ENCODE data around the gene DTNB.
"Not testable (repeated sequence)": the region's sequence is repeated elsewhere in the genome, so short reads cannot be mapped to it uniquely, and the experiment has no call there.

DTNB gene

DNA sequence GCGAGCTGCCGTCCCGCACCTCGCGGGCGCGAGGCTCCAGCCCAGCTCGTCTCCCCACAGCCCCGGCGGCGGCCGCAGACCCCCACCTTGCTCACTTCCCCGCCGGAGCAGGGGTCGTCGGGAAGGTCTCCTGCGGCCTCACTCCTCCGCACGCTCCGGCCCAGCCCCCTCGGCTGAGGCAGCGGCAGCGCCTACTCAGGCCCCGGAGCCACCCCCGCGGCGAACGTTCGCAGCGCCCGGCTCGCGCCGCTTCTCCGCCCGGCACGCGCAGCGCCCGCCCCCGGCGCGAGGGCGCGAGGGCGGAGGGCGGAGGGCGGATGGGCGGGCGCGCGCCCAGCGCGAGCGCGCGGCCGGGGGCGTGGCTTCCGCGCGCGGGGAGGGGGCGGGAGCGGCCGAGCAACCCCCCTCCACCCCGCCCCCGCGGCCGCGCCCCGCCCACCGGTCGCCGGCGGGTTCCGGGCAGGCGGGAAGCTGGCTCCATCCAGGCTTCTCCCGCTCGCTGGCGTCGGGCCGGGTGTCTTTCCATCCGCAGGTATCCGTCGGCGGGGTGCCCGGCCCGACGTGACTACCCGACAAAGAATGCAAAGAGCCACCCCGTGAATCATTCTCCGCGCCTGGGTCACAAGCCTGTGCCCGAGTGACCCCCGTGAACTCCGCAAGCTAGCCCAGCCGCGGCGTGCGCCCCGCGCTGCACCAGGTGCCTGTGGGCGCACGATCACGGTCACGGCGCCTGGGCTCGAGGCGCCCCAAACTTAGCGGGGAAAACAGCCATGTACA is at the start of gene DTNB:
Gene DTNB, minus strand, starts transcription at position 278 of the 777 bp plus-strand sequence. CDS start 20,917 bp downstream, outside the sequence.
- in situ Hi-C loops (cut with MboI; ENCODE audit: low sequenced_read_pairs), result no loop called here

DNA sequence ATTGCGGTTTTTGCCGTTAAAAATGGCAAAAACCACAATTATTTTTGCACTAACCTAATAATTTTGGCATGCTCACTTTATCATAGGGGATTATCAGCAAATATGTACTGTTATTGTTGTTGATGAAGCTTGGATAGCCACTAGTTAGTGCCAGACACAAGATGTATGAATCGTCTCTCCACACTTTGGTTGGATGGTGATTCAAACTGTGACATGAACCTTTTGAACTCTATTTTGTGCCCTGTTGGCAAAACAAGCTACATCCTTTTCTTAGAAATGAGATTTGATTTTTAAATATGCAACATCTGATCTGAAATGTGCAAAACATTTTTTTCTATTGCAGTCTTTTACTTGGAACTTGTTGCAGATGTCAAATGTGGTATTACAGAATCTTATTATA is 48.8 kb upstream of the DTNB start:
- in situ Hi-C loops (cut with MboI; ENCODE audit: low sequenced_read_pairs), result no loop called here

DNA sequence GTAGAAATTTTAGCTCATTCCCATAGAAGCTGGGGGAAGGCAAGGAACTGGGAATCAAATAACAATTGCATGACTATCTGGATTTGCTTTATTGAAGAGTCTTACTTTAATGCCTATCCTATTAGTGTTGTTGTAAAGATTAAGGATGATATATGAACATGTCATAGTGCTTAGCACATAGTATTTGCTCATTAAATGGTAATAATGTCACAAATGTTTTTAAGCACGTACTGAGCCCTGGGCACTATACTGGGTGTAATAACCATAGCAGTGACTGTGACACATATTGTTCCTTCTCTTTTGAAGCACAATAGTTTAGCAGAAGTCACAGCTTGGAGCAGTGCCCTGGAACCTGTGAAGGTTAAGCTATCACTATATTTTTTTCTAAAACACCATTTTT is 47.2 kb upstream of the DTNB start:
- in situ Hi-C loops (cut with MboI; ENCODE audit: low sequenced_read_pairs), result no loop called here

DNA sequence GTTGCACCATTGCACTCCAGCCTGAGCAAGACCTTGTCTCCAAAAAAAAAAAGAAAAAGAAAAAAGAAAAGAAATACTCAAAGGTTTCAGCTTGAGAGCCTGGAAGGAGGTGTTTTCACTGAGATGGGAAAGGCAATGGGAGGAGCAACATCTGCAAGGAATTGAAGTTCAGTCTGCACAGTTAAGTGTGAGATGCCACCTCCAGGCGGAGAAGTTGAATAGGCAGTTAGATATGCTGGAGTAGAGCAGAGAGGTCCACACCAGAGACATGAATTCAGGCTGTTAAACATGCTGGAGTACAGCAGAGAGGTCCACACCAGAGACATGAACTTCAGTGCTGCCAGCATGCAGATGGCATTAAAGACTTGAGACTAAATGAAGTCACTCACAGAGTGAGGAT is 41.4 kb upstream of the DTNB start:
- in situ Hi-C loops (cut with MboI; ENCODE audit: low sequenced_read_pairs), result no loop called here

DNA sequence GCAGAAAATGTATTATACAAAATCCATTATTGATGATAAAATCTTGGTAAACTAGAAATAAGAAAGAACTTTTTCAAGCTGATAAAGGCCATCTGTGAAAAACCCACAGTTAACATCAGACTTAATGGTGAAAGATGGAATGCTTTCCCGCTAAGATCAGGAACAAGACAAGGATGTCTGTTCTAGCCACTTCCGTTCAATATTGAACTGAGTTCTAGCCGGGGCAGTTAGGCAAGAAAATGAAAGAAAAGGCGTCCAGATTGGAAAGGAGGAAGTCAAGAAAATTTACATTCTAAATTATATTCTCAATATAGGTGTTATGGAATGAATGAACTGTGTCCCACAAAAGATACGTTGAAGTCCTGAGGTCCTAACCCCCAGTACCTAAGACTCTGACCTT is 39.1 kb upstream of the DTNB start:
- in situ Hi-C loops (cut with MboI; ENCODE audit: low sequenced_read_pairs), result no loop called here

DNA sequence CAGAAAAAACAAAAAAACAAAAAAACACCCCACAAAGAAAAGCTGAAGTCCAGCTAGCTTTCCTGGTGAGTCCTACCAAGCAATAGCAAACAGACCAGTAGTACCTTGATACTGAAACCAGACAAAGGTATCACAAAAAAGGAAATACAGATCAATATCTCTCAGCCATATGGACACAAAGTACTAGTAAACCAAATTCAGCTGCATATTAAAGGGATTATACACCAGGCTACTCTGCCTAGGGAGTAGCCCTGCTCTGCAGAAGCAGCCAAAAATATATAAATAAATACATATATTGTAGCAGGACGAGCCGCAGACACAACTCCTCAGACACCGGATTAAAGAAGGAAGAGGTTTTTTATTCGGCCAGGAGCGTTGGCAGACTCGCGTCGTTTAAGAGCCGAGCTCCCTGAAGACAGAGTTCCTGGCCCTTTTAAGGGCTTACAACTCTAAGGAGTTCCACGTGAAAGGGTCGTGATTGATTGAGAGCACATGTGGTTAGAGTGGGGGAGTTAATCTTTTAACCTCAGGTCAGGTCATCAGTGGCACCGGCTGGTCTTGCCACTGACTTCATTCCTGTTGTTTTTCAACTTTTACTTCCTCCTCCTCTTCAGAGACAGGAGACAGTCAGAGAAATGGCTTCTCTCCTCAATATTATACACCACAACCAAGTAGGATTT is 38.4 kb upstream of the DTNB start:
- in situ Hi-C loops (cut with MboI; ENCODE audit: low sequenced_read_pairs), result no loop called here

DNA sequence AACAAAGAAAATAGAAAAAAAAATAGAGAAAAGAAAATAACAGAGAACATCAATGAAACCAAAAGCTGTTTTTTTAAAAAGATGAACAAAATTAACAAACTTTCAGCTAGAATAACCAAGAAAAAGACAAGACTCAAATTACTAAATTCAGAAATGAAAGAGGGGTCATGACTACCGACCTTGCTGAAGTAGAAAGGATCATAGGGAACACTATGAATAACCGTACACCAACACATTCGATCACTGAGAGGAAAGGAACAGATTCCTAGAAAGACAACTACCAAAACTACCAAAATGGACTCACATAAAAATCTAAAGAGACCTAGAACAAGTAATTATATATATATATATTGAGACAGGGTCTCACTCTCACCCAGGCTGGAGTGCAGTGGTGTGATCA is 37.4 kb upstream of the DTNB start:
- in situ Hi-C loops (cut with MboI; ENCODE audit: low sequenced_read_pairs), result no loop called here

DNA sequence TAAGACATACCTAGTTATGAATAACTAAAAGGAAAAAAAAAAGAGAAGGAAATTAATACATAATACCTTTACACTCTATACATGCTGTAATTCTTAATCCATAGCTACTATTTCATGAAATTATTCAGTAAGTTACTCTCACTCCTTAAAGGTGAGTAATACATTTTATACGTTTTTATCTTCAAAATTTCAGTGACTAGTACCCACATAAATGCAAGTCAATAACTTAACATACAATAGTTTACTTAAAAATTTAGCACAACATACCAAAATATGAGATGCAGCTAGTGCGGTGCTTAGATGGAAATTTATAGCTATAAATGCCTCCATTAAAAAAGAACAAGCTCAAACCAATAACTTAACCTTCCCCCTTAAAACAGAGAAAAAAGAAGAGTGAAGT is 36.0 kb upstream of the DTNB start:
- in situ Hi-C loops (cut with MboI; ENCODE audit: low sequenced_read_pairs), result no loop called here

DNA sequence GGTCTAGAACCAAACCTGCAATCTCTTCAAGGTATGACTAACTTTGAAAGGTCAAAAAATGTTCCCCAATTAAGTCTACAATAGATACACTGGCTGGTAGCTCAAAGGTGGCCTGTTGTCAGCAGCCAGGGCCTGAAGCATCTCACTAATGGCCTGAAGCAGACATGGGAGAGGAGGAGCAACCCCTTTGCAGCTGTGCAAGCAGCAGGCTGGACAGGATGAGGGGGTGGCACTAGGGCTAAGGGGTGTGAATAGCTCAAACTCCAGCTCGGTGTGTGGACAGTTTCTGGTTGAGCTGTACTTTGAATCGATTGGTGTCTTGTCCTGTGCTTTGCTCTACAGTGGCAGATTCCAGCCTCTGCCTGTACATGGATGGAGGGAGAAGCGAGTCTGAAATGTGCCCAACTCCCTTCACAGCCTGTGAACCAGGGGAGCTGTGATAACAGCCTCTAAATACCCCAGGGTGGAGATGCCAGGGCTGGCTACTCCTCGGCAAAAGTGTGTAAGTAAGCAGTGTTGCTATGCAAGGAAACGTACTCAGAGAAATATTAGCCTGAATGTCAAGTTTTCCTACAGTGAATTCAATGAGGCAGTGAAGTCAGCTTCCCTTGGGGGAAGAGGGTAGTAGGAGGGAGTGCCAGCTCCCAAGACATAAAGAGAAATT is 34.7 kb upstream of the DTNB start:
- in situ Hi-C loops (cut with MboI; ENCODE audit: low sequenced_read_pairs), result no loop called here

DNA sequence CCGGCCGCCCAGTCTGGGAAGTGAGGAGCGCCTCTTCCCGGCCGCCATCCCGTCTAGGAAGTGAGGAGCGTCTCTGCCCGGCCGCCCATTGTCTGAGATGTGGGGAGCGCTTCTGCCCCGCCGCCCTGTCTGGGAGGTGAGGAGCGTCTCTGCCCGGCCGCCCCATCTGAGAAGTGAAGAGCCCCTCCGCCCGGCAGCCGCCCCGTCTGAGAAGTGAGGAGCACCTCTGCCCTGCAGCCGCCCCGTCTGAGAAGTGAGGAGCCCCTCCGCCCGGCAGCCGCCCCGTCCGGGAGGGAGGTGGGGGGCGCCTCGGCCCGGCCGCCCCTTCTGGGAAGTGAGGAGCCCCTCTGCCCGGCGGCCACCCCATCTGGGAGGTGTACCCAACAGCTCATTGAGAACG is 32.2 kb upstream of the DTNB start:
- in situ Hi-C loops (cut with MboI; ENCODE audit: low sequenced_read_pairs), result not testable (repeated sequence)

DNA sequence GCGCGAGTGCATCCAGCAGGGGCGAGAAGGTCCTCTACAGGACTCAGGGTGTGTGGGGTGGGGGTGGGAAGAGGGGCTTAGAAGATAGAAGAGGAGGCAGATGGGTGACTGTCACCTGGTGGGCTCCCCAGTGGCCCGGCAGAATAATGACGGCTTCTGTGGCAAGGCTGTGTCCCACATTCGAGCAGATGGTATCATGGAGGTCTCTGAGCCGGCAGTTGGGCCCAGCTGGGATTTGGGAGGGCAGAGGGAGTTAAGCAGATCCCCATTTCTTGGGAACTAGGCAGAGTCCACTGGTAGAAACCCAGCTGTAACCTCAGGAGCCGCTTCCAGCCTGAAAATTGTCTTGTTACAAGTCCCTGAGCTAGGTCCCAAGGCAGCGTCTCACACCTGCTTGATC is 28.4 kb upstream of the DTNB start:
- in situ Hi-C loops (cut with MboI; ENCODE audit: low sequenced_read_pairs), result no loop called here

DNA sequence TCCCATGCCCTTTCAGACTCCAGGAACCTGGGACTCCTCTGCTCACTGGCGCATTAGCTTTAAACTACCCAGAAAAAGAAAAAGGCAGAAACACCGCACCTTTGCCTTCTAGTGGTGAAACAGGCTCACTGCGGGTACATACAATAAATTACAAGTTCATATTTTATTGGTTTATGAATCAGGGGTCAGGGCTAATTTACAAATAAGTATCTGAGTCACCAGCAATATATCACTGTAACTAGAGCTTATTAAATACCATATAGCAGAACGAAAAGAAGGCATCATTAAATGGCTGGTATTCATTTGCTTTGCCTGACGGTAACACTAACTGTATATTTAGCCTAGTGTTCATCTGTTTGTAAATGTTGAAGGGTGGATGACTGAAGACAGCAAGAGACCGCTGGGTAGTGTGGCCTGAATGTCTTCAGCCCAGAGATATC is 26.9 kb upstream of the DTNB start:
- in situ Hi-C loops (cut with MboI; ENCODE audit: low sequenced_read_pairs), result no loop called here

DNA sequence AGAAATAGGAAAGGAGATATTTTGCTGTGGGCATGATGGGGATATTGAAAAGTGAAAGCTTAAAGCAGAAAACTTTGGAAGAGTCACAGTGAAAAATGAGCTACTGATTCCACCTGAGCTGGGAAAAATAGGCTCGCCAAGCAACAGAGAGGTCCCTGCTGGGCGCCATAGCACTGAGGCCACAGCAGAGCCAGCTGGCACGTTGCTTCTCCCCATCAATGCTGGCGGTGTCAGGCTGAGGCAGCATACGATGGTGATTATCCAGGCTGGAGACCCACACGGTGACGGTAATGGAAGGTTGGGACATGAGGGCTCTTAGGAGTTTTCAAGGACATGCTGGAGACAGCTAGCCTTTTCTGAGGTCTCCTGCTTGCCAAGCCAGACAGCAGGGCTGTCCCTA is 25.8 kb upstream of the DTNB start:
- in situ Hi-C loops (cut with MboI; ENCODE audit: low sequenced_read_pairs), result no loop called here

DNA sequence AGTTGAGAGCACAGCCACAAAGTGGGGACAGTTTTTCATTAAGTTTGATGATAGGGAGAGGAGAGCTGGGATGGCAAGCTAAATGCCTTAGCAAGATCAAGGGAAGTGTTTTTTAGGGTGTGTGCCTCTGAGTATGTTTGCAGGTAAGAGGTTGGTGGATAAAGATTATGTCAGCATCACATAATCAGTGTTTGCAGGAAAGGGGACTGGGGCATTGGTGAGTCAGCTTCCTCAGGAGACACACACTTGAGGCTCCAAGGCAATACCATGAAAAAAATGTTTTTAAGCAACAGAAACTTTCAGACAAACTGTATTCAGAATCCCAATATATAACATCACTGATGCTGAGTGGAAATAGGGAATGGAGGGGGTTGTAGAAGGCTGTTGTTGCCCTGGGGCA is 25.4 kb upstream of the DTNB start:
- in situ Hi-C loops (cut with MboI; ENCODE audit: low sequenced_read_pairs), result no loop called here

DNA sequence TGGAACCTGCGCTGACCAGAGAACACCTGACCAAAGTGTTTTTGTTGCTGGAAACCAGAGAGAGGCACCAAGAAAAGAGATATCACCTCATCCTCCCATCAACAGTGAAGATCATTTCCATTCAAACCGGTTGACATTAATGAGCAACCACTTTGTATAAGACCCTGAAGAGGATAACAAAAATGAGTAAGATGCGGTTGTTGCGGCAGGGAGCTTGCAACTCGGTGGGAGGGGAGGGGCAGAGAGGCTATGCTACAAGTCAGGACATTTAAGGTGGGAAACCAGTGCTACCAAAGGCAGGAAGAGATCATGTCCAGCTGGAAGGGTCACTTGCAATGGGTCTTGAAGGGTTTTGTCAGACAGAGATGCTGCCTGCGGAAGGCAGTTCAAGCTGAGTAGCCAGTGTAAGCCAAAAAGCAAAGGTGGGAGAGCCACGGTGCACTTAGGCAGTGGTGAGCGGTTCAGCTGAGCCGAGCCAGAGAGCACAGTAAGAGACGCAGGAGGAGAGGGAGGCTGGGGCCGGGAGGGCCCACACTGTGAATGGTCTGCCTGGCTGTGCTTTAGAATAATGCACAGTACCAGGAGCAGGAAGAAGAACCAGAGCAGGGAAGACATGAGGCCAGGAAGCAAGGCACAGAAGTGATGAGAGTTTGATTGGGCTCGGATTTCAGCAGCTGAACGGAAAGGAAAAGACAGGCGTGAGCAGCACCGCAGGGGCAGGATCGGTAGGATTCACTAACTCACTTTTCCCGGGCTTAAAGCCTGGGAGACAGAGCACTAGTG is 24.4 kb upstream of the DTNB start:
- in situ Hi-C loops (cut with MboI; ENCODE audit: low sequenced_read_pairs), result no loop called here

DNA sequence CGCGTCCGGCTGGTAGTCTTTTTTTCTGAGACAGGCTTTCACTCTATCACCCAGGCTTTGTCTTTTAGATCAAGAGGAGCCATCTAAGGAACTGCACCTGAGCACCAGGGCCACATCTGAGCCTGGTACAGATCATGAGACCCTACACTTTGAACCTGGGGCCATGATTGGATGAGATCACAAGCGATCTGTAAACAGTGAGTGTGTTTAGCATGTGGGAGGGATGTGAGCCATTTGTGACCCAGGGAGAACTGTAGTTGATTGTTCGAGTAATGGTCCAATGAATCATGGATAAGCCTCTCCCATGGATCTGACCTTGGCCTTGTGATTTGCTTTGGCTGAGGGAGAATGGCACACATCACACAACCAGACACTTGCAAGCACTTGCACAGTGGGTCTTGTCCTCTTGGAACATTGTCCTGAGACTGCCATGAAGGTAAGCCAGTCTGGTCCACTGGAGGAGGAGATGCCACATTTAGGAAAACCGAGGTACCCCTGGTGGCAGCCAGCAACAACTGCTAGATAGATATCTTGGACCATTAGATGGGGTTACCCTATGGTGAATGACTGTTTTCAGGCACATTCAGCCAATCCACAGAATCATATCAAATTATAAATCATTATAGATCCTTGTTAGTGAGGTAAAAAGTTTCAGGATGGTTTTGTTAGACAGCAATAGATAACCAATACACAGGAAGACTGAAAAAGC is 19.5 kb upstream of the DTNB start:
- in situ Hi-C loops (cut with MboI; ENCODE audit: low sequenced_read_pairs), result no loop called here

DNA sequence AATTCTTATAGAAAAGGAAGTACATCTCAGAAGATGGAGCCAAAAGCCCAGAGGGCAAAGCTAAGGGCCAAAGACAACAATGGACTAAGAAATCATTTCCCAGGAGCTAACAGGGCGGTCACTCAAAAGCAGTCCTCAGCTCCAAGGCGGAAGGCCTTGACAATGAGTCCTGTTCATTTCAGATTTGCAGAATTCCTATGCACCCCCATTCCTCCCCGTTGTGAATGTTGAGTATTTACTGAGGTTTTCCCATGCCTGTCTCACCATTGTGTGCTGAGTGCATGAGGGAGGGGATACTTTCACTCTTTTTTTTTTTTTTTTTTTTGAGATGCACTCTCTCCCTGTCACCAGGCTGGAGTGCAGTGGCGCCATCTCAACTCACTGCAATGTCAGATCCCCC is 18.8 kb upstream of the DTNB start:
- in situ Hi-C loops (cut with MboI; ENCODE audit: low sequenced_read_pairs), result no loop called here

DNA sequence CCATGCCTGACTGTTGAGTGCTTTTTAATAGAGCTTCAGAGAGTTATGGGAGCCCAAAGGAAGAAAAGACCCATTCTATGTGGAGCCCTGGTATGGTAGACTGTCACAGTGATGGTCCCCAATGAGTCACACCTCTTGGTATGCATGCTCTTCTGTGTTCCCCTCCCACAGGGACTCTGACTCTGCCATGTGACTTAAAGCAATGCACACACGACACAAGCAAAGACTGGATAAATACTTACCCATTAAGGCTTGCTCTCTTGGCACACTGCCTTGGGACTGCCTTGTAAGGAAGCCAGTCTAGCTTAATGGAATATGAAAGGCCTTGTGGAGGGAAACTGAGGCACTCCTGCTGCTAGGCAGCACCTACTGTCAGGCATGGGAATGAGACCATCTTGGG is 16.7 kb upstream of the DTNB start:
- in situ Hi-C loops (cut with MboI; ENCODE audit: low sequenced_read_pairs), result no loop called here

DNA sequence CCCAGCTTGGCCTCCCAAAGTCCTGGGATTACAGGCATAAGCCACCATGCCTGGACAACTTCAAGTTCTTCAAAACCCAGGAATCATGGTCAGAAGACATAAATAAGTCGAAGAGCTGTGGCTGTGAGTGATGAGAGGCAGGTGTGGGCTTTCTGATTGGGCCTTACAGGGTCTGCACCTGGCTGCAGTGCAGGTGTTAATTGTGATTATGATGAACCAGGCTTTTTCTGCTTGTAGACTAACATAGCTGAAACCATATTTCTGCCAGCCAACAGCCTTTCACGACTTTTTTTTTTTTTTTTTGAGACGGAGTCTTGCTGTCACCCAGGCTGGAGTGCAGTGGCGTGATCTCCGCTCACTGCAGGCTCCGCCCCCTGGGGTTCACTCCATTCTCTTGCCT is 14.9 kb upstream of the DTNB start:
- in situ Hi-C loops (cut with MboI; ENCODE audit: low sequenced_read_pairs), result no loop called here

DNA sequence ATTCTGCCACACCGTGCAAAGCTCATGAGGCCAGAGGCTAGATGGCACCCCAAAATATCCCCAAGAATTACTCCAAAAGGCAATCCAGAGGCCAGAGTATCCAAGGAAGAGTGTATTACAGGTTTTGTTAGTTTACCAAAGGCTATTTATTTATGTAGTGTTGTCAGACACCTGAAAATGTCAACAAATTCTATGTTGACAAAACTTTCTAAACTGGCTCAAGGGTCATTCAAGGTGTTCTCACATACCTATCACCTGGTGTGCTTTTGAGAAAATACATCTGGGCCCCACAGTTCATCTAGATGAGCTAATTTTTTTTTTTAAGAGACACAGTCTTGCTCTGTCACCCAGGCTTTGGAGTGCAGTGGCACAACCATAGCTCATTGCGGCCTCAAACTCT is 12.4 kb upstream of the DTNB start:
- in situ Hi-C loops (cut with MboI; ENCODE audit: low sequenced_read_pairs), result no loop called here

Measured in HL-60/S4 treated with phorbol 12-myristate 13-acetate at 8.2 ng/mL for 4 days and 3 days (cell line).